Kidney epithelial cell (primary cell): ENCODE measurements around the gene USP32. TPM values are rescaled to one million over a fixed set of nuclear protein-coding genes. Genes with fewer than 3 reads are reported as not detected.

Experiments used
- DNase-seq: peaks from one replicate; pipeline ENCODE4 v3.0.0-alpha.2; 2010; ENCODE audit warnings: low read depth
- H3K27me3 ChIP-seq: 2 replicates; pipeline ENCODE4 v1.6.0; 2011; ENCODE audit warnings: low read length; ENCODE audit not compliant: control insufficient read depth, insufficient read depth
- H3K36me3 ChIP-seq: 2 replicates; pipeline ENCODE4 v1.5.1; 2011; ENCODE audit warnings: low read length; ENCODE audit not compliant: control insufficient read depth, insufficient read depth
- H3K4me3 ChIP-seq: 2 replicates; pipeline ENCODE4 v1.5.1; 2011; ENCODE audit warnings: low read depth, mild to moderate bottlenecking, control low read depth, low read length
- CTCF ChIP-seq: IDR thresholded peaks from 2 replicates; pipeline ENCODE4 v1.5.1; 2011; ENCODE audit warnings: mild to moderate bottlenecking, moderate library complexity, low read length, control low read depth, inconsistent platforms; ENCODE audit not compliant: insufficient read depth, poor library complexity, severe bottlenecking
- total RNA-seq: library from RNA; depleted of rRNA; stranded (reverse); fragments of >200 nt; gene quantifications from 2 replicates; pipeline ENCODE4 v1.2.3, GENCODE V29; 2015

Gene USP32
- total RNA-seq, 1 donor from 2014 or later = 37.2 TPM

- no peak for DNase-seq
- Histone ChIP-seq H3K27me3 (no peaks in the 10 kb centered on the region), H3K36me3 (no peaks in the 10 kb centered on the region), H3K4me3 (no peak overlapping the region)
- no peak for TF ChIP-seq CTCF
Observed at GRCh38 chr17:60332574-60332973, 59.4 kb downstream of the USP32 start.

- H3K4me3 ChIP-seq = no peak overlapping the region
- no peak for DNase-seq
- H3K27me3 ChIP-seq = no peaks in the 10 kb centered on the region
- TF ChIP-seq CTCF = no peak
- H3K36me3 ChIP-seq = no peaks in the 10 kb centered on the region
Observed at GRCh38 chr17:60330731-60331130, 61.2 kb downstream of the USP32 start.

DNA sequence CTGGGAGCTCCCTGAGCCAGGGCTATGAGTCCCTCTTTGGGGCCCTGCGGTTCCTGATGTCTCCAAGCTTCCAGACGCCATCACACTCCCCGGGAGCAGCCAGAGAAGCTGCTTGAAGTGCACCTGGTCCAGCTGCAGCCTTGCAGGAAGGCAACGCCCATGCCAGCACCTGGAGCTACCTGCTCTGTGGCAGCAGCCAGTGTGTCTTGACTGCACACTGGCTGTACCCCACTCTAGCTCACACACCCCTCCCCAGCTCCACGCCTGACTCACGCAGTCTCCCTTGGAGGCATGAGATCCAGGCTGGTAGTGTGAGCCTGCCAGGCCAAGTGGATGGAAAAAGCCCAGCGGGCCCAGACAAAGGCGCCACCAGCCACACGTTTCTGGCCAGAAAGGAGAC, 63.3 kb downstream of the USP32 start:
- TF ChIP-seq CTCF = no peak
- Histone ChIP-seq H3K27me3 (no peaks in the 10 kb centered on the region), H3K4me3 (no peak overlapping the region), H3K36me3 (no peaks in the 10 kb centered on the region)
- no peak for DNase-seq

GRCh38 chr17:60327901-60328273, 64.0 kb downstream of the USP32 start:
- H3K27me3 ChIP-seq = no peaks in the 10 kb centered on the region
- TF ChIP-seq CTCF = no peak
- no peaks in the 10 kb centered on the region for H3K36me3 ChIP-seq
- DNase-seq = no peak
- no peak overlapping the region for H3K4me3 ChIP-seq

DNA sequence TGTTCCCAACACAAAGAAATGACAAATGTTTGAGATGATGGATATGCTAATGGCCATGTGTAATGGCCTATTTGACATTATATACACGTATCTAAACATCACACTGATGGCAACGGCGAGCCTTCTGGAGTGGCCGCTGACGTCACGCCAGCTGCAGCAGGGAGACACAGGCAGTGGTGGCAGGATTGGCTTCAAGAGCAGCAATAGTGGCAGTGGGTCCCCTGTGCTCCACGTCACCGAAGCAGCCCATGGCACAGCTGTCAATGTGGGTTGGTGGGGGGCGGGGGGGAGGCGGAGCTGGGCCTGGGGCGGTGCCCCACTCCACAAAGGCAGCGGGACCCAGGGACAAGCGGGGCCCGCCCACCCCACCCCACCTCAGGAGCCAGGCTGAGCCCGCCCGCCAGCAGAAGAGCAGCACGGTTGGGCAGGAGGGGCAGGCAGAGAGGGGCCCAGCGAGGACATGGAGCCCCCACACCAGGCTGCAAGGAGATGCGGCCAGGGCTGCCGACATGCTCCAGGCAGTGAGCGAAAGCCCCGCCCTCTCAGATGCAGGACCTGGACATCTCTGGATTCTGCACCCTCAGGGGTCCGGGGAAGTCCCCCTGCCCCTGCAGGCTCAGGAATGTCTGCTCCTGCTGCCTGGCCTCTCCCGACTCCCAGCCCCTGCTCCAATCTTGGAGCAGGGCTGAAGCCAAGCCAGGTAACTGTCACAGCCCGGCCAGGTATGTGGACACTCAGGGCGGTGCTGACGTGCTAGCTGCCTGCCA, 64.6 kb downstream of the USP32 start:
- no peak overlapping the region for H3K4me3 ChIP-seq
- H3K27me3 ChIP-seq = no peaks in the 10 kb centered on the region
- DNase-seq = no peak
- no peak for TF ChIP-seq CTCF
- H3K36me3 ChIP-seq = no peaks in the 10 kb centered on the region

- DNase-seq = no peak
- no peak for TF ChIP-seq CTCF
- H3K36me3 ChIP-seq = no peaks in the 10 kb centered on the region
- H3K27me3 ChIP-seq = no peaks in the 10 kb centered on the region
- no peak overlapping the region for H3K4me3 ChIP-seq
Observed at GRCh38 chr17:60326702-60327101, 65.2 kb downstream of the USP32 start.
